K562 (cell line): ENCODE measurements around the gene PATE3. TPM values are rescaled to one million over a fixed set of nuclear protein-coding genes. Genes with fewer than 3 reads are reported as not detected.

Source experiments
- ATAC-seq: fragments of 200-7000 bp; cut with Tn5 transposase; 3 replicates; pipeline ENCODE4 v1.9.1; 2020; ENCODE audit warnings: moderate library complexity
- BruUV-seq: library from RNA; stranded (reverse); fragments of 400-500 nt; replicated peaks from 2 replicates; lab custom pipeline; 2021; lab: Mats Ljungman, UMichigan
- CTCF ChIA-PET: fragments of 300-600 bp; formaldehyde crosslinking; extraction: SDS; loops from one replicate; lab custom pipeline; 2021; ENCODE audit warnings: low intra/inter-chr PET ratio; lab: Yijun Ruan, JAX
- POLR2A ChIA-PET: fragments of 300-600, 350-650 bp; sonication (Branson Sonifier 250); formaldehyde crosslinking; extraction: SDS; loops from one replicate; lab custom pipeline; 2021; ENCODE audit warnings: antibody characterized with exemption, inconsistent platforms; lab: Yijun Ruan, JAX
- DNase-seq, 4 experiments: peaks; one replicate each; pipeline versions ENCODE4 v3.0.0 to v3.0.0-alpha.2; 2011 to 2018; ENCODE audit warnings: low spot score in 3 of 4, mixed read lengths in 3 of 4; ENCODE audit errors: extremely low read depth in 1 of 4
- FAIRE-seq: peaks from 2 replicates; lab custom pipeline; 2011; peaks lifted over from hg19 to GRCh38; lab: Jason Lieb, UNC
- H2AFZ ChIP-seq: 2 replicates; pipeline ENCODE4 v1.6.0; 2011; ENCODE audit warnings: low read depth, low read length, control low read depth, inconsistent platforms
- H3K27ac ChIP-seq: fragments of 200-600 bp; 3 replicates; pipeline ENCODE4 v1.8.0; 2011; ENCODE audit warnings: low read depth, mild to moderate bottlenecking, control low read depth, inconsistent platforms, low read length, moderate library complexity, mixed read lengths; ENCODE audit errors: extremely low read depth
- H3K27me3 ChIP-seq, 2 experiments: fragments of 300-600 bp in 1 of 2; 2 replicates in 1 of 2; 3 replicates in 1 of 2; pipeline versions ENCODE4 v1.6.0 to v1.8.0; 2011; ENCODE audit warnings: inconsistent platforms in 2 of 2, low read length in 2 of 2, mild to moderate bottlenecking in 1 of 2, mixed read lengths in 1 of 2, moderate library complexity in 1 of 2; ENCODE audit not compliant: control insufficient read depth in 2 of 2, insufficient read depth in 2 of 2
- H3K36me3 ChIP-seq: fragments of 300-600 bp; 3 replicates; pipeline ENCODE4 v1.8.0; 2011; ENCODE audit warnings: mild to moderate bottlenecking, low read length, inconsistent platforms; ENCODE audit not compliant: control insufficient read depth, insufficient read depth
- H3K4me1 ChIP-seq, 2 experiments: fragments of 200-600 bp in 1 of 2; replicated peaks in 1 of 2; 2 replicates in 1 of 2; 3 replicates in 1 of 2; pipeline versions ENCODE4 v1.5.1 to v1.8.0; 2011; ENCODE audit warnings: inconsistent platforms in 2 of 2, low read length in 2 of 2, mild to moderate bottlenecking in 1 of 2, mixed read lengths in 1 of 2, moderate library complexity in 1 of 2; ENCODE audit not compliant: control insufficient read depth in 2 of 2, insufficient read depth in 2 of 2
- H3K4me2 ChIP-seq: 2 replicates; pipeline ENCODE4 v1.6.1; 2011; ENCODE audit warnings: low read length, control low read depth, inconsistent platforms, mixed read lengths; ENCODE audit not compliant: insufficient read depth
- H3K4me3 ChIP-seq: fragments of 200-600 bp; sonication (generic), shearing (Covaris generic); 2 replicates; pipeline ENCODE4 v1.5.1; 2016; ENCODE audit warnings: control low read depth, inconsistent platforms
- H3K79me2 ChIP-seq: fragments of 200-600 bp; 3 replicates; pipeline ENCODE4 v1.8.0; 2011; ENCODE audit warnings: low read length, inconsistent platforms; ENCODE audit not compliant: control insufficient read depth, insufficient read depth
- H3K9ac ChIP-seq, 2 experiments: 2 replicates each; pipeline versions ENCODE4 v1.6.0 to v1.6.1; 2011; ENCODE audit warnings: low read depth in 2 of 2, low read length in 2 of 2, control low read depth in 1 of 2, inconsistent platforms in 1 of 2, mild to moderate bottlenecking in 1 of 2, mixed read lengths in 1 of 2; ENCODE audit not compliant: insufficient read depth in 1 of 2
- H3K9me1 ChIP-seq: one replicate; pipeline ENCODE4 v1.6.0; 2011; ENCODE audit warnings: inconsistent platforms, mild to moderate bottlenecking, low read length, moderate library complexity; ENCODE audit not compliant: control insufficient read depth, insufficient read depth
- H3K9me3 ChIP-seq: replicated peaks from 2 replicates; pipeline ENCODE4 v1.5.1; 2011; ENCODE audit warnings: low read depth, low read length, inconsistent platforms; ENCODE audit not compliant: control insufficient read depth, insufficient read depth
- H4K20me1 ChIP-seq: replicated peaks from 2 replicates; pipeline ENCODE4 v1.6.1; 2011; ENCODE audit warnings: low read length, inconsistent platforms, mixed read lengths; ENCODE audit not compliant: control insufficient read depth, insufficient read depth
- CEBPB ChIP-seq: fragments of 450-650 bp; IDR thresholded peaks from 2 replicates; pipeline ENCODE4 v1.6.1; 2016; ENCODE audit warnings: missing genetic modification characterization, missing compliant biosample characterization
- CGGBP1 ChIP-seq: fragments of 250-450 bp; sonication (Bioruptor Pico); IDR thresholded peaks from 2 replicates; pipeline ENCODE4 v1.9.0; 2021; ENCODE audit warnings: mild to moderate bottlenecking
- E2F6 ChIP-seq, 2 experiments: IDR thresholded peaks; 2 replicates each; pipeline ENCODE4 v1.6.1; 2011; ENCODE audit warnings: borderline replicate concordance in 1 of 2, control low read depth in 1 of 2, low read depth in 1 of 2, low read length in 1 of 2, mild to moderate bottlenecking in 1 of 2, mixed read lengths in 1 of 2, moderate library complexity in 1 of 2; ENCODE audit not compliant: insufficient read depth in 1 of 2, insufficient read length in 1 of 2, poor library complexity in 1 of 2, severe bottlenecking in 1 of 2; ENCODE audit errors: extremely low read depth in 1 of 2
- FOXP1 ChIP-seq: sonication (generic); formaldehyde crosslinking; IDR thresholded peaks from 2 replicates; pipeline ENCODE4 v1.8.0; 2022; ENCODE audit warnings: mild to moderate bottlenecking, missing genetic modification reagents
- GTF2B ChIP-seq: IDR thresholded peaks from 2 replicates; pipeline ENCODE4 v1.6.1; 2011; ENCODE audit not compliant: insufficient read length; ENCODE audit errors: extremely low read depth
- HNRNPK ChIP-seq: fragments of 200-400 bp; formaldehyde crosslinking; IDR thresholded peaks from one replicate; pipeline ENCODE4 v1.6.1; 2018; ENCODE audit warnings: mild to moderate bottlenecking, low read depth, low read length; ENCODE audit not compliant: poor library complexity, severe bottlenecking
- LARP7 ChIP-seq: fragments of 450-650 bp; IDR thresholded peaks from 2 replicates; pipeline ENCODE4 v1.6.1; 2016
- MAFK ChIP-seq: IDR thresholded peaks from 2 replicates; pipeline ENCODE4 v1.6.1; 2011; ENCODE audit warnings: low read length, improper control_type of control experiment
- MAZ ChIP-seq, 2 experiments: fragments of 450-650 bp in 1 of 2; sonication (generic) in 1 of 2; formaldehyde crosslinking; IDR thresholded peaks in 1 of 2; conservative IDR thresholded peaks in 1 of 2; 2 replicates each; pipeline versions ENCODE4 v1.4.0 to v1.5.0; 2020; ENCODE audit warnings: mild to moderate bottlenecking in 1 of 2, missing genetic modification reagents in 1 of 2
- RFX7 ChIP-seq: fragments of 250-450 bp; sonication (Bioruptor Pico); IDR thresholded peaks from 2 replicates; pipeline ENCODE4 v1.5.1; 2021; ENCODE audit warnings: mild to moderate bottlenecking
- RHOXF2B ChIP-seq: fragments of 250-450 bp; sonication (Bioruptor Pico); conservative IDR thresholded peaks from 2 replicates; pipeline ENCODE4 v1.5.1; 2021
- TAF1 ChIP-seq: IDR thresholded peaks from 2 replicates; pipeline ENCODE4 v1.6.1; 2011; ENCODE audit warnings: mild to moderate bottlenecking, low read length, moderate library complexity; ENCODE audit not compliant: insufficient read depth, control insufficient read depth, severe bottlenecking; ENCODE audit errors: extremely low read depth
- ZBTB11 ChIP-seq, 3 experiments: fragments of 200-800 bp in 1 of 3; fragments of 250-450 bp in 1 of 3; fragments of 450-650 bp in 1 of 3; sonication (Bioruptor Pico) in 1 of 3; sonication (Bioruptor generic) in 1 of 3; formaldehyde crosslinking in 1 of 3; IDR thresholded peaks; 2 replicates each; pipeline versions ENCODE4 v1.6.1 to v1.8.0; 2016 to 2022; ENCODE audit warnings: mild to moderate bottlenecking in 2 of 3, missing genetic modification characterization in 2 of 3, missing compliant biosample characterization in 1 of 3, moderate library complexity in 1 of 3
- ZBTB2 ChIP-seq: fragments of 450-650 bp; IDR thresholded peaks from 2 replicates; pipeline ENCODE4 v1.6.1; 2016; ENCODE audit warnings: antibody characterized with exemption
- WGBS: fragments of 100-300 bp; shearing (Covaris generic); methylation state at CpG from one replicate; pipeline ENCODE4 v1.1.6; 2016; ENCODE audit warnings: low coverage, mixed read lengths; ENCODE audit not compliant: insufficient coverage; ENCODE audit errors: missing lambda C conversion rate; 5-methylcytosine and 5-hydroxymethylcytosine counted together
- in situ Hi-C: fragments of 300-500 bp; cut with MboI; formaldehyde crosslinking; loops from 4 replicates; pipeline ENCODE4 v1.15.0; 2018; ENCODE audit warnings: inconsistent platforms, mixed read lengths
- intact Hi-C: fragments of 100-400 bp; cut with micrococcal nuclease; formaldehyde crosslinking; loops from 2 replicates; pipeline ENCODE4 v1.14.2; 2022
- polyA plus RNA-seq, 8 experiments: library from polyadenylated mRNA; depleted of rRNA in 4 of 8; stranded (reverse) in 5 of 8; unstranded in 3 of 8; fragments of >200 nt; fragmentation: Nextera tagmentation in 2 of 8; fragmentation: Illumina TruSeq in 1 of 8; extraction: Ambion mirVana in 2 of 8; extraction: Trizol in 1 of 8; gene quantifications; 2 replicates each; pipeline versions ENCODE4 v1.2.1 to v1.2.3, GENCODE V29; 2011 to 2014; ENCODE audit warnings: inconsistent platforms in 1 of 8, missing spikeins in 1 of 8
- total RNA-seq, 7 experiments: library from RNA; depleted of rRNA in 6 of 7; stranded (reverse); fragments of >200 nt in 6 of 7; fragmentation: Illumina TruSeq in 2 of 7; extraction: Trizol in 2 of 7; gene quantifications; 2 replicates each; pipeline versions ENCODE4 v1.2.1 to v1.2.3, GENCODE V29; 2011 to 2021; ENCODE audit warnings: low replicate concordance in 1 of 7

Gene PATE3
- total and polyA plus RNA-seq, 9 of the 15 experiments (the other 6 are each of a cell fraction or from before 2014, with no cell fraction given) = not detected

- in situ Hi-C loops (no loop called here), intact Hi-C loops (loop anchor here (5.0 kb wide), 1 partner anchor 99 kb away; no protein-coding TSS in a partner anchor)
- H3K9me3 ChIP-seq = no peaks in the 10 kb centered on the region
- H3K4me3 ChIP-seq = no peak overlapping the region
- peaks cover 12 to 16% of the 10 kb centered on the region in 2 experiments for H3K27me3 ChIP-seq
- no peaks in the 10 kb centered on the region for H3K4me1 ChIP-seq
- no peak for DNase-seq
- no peak overlapping the region for H2AFZ ChIP-seq
- no peak for FAIRE-seq
- no peak for ATAC-seq
- H3K4me2 ChIP-seq = no peak overlapping the region
- H3K27ac ChIP-seq = no peak overlapping the region
- no TSS peak for BruUV-seq
- H3K9ac ChIP-seq = no peak overlapping the region
- POLR2A ChIA-PET = interaction anchor here (0.6 kb wide), 1 partner anchor 1951 kb away, joined by 4 read pairs; no protein-coding TSS in a partner anchor
- no peaks in the 10 kb centered on the region for H3K36me3 ChIP-seq
- CTCF ChIA-PET = no interaction called here
- H3K79me2 ChIP-seq = no peaks in the 10 kb centered on the region
- H3K9me1 ChIP-seq = no peaks in the 10 kb centered on the region
- no peaks in the 10 kb centered on the region for H4K20me1 ChIP-seq
- 0% methylated on average over 3 of the region's 3 CpGs for WGBS
- TF ChIP-seq RFX7 (CRISPR knock-in tag) (no peak), RHOXF2B (CRISPR knock-in tag) (no peak), E2F6 (IDR thresholded peaks at IDR 0.05; ENCODE audit: borderline replicate concordance in 1 of 2, extremely low read depth in 1 of 2, insufficient read depth in 1 of 2, insufficient read length in 1 of 2, low read depth in 1 of 2, low read length in 1 of 2, poor library complexity in 1 of 2, severe bottlenecking in 1 of 2) (no peak), HNRNPK (no peak), CGGBP1 (CRISPR knock-in tag) (no peak), ZBTB2 (no peak), ZBTB11 (CRISPR knock-in tag; IDR thresholded peaks at IDR 0.05) (no peak), GTF2B (no peak), FOXP1 (no peak), TAF1 (no peak), LARP7 (no peak), MAFK (no peak), CEBPB (no peak), MAZ (CRISPR knock-in tag; conservative IDR thresholded peaks at IDR 0.05 in 1 of 2, IDR thresholded peaks at IDR 0.05 in 1 of 2) (no peak)
These were observed 15.0 kb upstream of the PATE3 start for GRCh38 chr11:125772834-125773505.
